HG03025 (cell line): Measurements from ENCODE around the gene HEYL.

Experiments
- ATAC-seq: cut with Tn5 transposase; IDR thresholded peaks from one replicate; pipeline ENCODE4 v1.9.1; 2021; ENCODE audit warnings: mild to moderate bottlenecking, moderate library complexity; ENCODE audit not compliant: unreplicated experiment, low FRiP score

Gene HEYL

DNA sequence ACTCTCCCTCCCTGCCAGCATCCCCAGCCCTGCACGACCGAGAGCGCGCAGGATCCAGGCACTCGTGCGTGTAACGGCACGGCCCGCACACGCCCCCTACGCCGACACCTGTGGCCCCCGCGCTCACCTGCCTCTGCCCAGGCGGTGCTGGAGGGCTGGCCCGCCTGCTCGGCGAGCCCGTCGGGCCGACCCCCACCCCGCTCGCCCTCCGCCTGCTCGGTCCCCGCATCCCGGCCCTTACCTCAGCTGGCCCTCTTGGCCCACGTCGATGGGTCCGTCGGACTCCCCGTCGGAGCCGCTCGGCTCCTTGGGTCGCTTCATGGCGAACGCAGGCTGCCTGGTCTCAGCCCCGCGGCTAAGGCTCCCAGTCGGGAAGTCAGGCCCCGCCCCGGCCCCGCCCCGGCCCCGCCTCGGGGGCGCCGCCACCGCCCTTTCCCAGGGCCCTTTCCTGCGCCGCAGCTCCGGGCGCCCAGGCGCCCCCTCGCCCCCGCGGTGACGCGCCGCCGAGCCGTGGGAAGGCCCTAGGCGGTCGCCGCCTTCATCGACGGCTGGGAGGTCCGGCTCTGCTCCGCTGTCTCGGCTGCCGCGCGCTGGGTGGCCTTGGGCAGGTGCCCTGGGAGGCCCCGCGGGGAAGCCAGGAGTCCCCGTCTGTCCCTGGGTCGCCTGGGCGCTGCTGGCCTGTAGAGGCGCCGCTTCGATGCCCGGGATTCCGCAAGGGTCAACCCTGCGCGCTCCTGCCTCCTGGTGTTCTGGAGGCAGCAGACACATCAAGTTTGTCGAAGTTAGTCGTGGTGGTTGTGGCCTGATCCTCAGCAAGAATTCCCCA lies at the start of gene HEYL:
Gene HEYL (minus strand): TSS at position 339 of the 826 bp plus-strand sequence. CDS start 18 bp downstream, at position 321.
- ATAC-seq: no peak

DNA sequence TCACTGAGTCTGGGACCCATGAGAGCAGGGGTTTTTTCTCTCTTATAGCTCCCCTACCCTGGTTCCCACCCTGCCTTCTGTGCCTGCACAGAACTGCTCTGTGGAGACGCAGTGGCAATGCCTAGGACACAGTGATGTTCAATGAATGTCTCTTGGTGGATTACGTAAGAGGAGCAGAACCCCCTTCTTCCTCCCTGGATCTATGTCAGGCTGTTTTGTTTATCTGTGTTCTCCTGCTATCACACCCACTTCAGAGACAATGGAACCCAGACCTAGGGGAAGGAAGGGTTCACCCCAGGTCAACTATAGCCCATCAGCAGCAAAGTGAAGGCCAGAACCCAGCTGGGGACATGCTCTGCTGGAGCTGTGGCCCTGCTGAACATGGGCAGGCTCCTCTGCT lies 49.8 kb upstream of the HEYL start:
- no peak for ATAC-seq

DNA sequence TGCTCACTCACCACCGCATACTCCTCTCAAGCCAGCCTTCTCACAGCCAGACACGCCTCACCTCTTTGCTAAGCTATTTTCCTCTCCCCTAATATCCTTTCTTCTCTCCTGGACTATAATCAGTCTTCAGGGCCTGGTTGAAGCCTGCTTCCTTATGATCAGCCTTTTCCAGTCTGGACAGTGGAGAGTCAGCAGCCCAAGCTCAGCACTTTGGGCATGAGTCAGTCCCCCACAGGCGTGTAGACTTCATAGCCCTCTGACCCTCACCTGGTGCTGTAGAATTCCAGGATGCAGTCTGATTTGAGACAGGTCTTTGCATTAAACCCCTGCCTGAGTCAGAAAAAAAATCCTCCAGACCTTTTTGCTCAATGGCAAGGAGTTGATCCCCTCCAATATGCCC lies 49.3 kb upstream of the HEYL start:
- ATAC-seq: no peak

DNA sequence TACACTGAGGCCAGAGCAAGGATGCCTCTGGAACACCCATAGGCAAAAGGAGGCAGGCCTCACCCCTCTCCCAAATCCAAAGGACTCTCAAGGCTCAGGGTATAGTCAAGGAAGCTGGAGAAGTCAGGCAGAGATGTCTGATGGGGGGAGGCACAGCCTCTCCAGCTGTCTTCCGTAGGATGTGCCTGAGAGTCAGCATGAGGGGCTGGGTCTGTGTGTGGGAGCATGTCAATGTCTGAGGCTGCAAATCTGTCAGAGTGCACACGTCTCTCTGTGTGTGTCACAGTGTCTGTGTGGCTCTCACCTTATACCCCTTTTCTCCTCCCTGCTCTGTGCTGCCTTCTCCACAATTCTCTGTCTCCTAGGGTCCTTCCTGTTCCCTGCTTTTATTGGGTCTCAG lies 47.8 kb upstream of the HEYL start:
- ATAC-seq: no peak

DNA sequence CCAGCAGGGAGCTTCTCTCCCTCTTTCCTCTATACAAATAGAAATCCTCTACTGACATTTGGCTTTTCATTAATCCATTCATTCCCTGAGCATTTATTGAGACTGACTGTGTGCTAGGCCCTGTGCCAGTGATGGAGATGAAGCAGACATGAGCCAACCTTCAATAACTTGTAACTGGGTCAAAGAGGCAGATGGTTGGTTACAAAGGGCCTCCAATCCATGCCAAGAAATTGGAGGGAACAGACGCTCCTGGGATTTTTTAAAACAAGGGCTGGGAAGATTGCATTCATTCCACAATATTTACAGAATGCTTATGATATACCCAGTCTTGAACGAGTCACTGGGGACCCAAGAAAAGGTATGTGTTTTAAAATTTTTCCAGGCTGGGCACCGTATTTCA lies 45.6 kb upstream of the HEYL start:
- ATAC-seq: no peak

DNA sequence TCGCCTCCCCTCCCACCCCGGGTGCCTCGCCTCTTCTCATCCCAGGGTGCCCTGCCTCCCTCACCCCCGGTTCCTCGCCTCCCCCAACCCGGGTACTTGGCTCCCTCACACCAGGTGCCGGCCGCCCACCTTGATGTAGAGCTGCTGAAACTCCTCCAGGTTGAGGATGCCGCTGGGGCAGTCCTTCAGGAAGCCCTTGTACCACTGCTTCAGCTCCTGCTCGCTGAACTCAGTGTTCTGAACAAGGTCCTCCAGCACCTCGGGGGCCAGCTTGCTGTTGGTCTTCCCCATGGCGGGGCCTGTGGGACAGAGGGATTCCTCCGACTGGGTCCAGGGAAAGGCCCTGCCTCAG lies 44.8 kb upstream of the HEYL start:
- no peak for ATAC-seq

DNA sequence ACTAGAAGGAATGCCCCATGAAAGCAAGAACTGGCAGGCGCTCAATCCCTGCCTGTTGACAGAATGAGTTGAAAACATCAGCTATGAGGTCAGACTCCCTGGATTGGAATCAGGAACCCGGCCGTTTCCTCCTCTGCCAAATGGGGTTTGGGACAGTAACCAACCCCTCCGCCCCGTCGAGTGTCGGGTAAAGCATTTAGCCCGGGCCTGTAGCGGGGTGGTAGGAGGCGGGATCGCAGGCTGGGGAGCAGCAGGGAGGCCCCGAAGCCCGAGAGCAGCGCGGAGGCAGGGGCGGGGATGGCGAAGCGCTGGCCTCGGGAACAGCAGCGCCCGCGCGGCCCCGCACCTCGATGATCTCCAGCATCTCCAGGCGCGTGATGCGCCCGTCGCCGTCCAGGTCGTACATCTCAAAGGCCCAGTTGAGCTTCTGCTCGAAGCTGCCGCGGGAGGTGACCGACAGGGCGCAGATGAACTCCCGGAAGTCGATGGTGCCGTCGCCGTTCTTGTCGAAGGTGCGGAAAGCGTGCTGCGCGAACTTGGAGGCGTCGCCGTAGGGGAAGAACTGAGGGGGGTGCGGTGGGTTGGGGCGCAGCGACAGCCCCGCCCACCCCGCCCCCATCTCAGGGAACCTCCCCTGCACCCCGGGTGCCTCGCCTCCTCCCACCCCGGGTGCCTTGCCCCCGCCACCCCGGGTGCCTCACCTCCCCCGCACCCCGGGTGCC lies 44.3 kb upstream of the HEYL start:
- ATAC-seq: no peak

DNA sequence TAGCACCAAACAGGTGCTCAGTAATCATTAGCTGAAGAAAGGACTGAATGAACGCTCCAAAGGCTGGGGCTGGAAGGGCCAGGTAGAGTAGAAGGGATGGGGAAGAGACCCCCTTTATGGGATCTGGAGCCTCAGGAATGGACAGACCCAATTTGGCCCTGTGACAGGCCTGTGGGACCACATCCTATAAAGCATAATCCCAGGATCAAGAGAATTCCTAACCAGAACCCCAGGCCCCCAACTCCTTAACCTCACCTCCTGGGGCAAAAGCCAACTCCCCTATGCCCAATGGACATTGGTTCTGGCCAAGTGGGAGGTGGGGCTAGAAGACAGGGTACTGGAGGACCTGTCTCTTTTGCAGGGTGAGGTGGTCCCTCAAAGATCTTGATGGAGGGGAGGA lies 42.6 kb upstream of the HEYL start:
- no peak for ATAC-seq

DNA sequence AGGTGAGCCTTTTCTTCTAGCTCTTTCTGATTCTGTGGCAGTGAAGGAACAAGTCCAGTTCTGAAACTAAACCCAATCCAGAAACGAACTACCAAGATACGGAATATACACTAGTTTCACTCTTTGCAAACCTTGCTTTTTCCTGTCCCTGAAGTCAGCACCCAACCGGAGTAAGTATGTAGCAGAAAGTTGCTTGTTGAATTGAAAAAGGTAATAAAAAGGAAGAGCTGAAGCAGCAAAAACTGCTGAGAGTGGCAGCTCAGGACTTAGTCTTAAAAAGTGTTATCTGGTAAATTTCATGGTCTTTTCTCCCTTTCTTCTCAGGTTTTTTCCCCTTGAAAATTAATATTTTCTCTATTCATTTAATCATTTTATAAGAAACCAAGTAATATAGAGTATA lies 41.9 kb upstream of the HEYL start:
- ATAC-seq: no peak

DNA sequence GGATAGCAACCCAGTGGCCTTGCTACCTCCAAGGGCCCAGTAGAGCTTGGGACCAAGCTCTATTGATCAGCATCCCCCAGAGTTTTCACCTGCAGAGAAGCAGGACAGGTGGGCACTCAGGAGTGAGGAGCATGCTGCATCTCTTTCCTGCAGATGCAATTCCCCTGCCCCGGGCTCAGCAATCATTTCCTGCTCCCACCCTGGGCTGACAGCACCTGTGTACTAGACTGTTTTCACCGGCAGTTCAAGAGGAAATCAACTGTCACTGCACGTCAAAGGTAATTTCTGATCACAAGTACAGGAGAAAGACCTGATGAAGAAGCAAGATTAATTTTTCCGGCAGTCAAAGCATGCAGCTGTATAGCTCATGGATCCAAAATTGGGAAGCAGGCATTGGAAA lies 41.3 kb upstream of the HEYL start:
- no peak for ATAC-seq

DNA sequence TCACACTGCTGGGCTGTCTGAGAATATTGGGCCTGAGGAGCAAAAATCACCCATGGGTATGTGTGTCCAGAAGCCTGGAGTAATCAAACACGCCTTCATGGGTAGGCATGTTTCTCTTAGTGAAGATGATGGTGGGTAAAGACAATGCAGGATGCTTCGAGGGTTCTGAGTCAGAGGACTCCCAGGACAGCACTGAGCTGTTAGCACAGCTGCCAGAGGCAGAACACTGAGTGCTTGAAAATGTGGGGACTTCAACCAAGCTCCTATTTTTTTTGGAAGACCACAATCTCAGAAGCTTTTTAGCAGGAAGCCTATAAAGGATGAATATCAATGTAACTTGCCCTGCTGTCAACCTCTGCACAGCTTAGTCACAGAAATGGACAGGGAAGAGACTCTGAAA lies 40.4 kb upstream of the HEYL start:
- no peak for ATAC-seq

DNA sequence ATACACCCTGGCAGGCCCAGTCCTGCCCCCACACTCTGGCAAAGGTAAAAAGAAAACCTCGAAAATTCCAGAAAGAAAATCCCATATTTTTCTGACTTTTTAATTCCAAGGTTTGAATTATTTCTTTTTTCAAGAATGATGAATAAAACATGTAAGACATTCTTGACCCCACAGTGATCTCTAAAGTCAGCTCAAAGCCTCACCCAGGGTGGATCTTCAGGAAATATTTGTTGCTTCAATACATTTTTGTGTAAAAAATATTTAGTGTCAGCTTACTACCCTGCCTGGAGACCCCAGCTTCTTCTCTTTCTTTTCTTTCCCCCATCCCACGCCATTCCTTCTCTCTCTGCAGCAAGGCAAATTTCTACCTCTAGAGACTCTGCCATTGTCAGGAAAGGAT lies 39.4 kb upstream of the HEYL start:
- ATAC-seq: no peak

DNA sequence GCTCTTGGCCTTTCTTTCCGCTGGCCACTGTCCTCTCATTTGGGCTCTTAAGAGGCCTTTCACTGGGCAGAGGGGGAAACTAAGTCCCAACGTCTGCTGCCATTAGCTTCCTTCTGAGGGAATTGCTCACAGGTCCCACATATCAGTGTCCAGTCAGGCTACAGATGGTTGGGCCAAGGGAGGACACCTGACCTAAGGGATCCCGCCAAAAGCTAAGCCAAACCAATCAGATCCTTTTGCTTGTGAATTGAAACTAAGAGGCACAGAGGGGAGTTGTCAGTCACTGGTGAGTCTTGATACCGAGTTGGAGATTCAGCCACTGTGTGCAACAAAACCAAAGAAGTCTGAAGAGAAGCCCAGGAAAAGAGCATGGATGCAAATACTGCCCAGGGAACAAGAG lies 38.2 kb upstream of the HEYL start:
- ATAC-seq: no peak

DNA sequence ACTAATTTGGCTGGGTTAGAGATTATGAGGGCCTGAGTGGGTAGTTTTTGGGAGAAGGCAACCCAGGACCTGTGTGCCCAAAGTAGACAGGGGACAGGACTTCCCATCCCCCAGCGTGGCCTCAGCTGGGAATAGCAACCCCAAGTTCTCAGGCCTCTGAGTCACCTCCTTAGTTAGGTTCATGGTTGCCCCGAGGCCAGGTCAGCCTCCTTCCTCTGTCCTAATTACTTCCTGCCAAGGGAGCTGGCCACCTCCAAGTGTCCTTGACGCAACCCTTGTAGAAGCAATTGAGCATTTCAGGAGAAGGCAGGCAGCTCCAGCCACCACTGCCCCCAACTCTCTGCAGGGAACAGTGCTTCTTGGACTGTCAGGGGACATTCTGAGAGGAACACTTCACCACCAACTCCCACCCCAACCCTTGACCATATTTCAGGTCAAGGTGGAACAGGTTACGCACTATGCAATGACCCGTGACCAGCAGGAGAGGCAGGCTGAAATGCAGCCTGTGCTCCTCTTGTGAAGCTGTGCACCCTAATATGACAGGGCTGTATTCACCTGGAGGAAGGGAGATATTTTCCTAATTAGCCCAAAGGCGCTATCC lies 37.6 kb upstream of the HEYL start:
- no peak for ATAC-seq

DNA sequence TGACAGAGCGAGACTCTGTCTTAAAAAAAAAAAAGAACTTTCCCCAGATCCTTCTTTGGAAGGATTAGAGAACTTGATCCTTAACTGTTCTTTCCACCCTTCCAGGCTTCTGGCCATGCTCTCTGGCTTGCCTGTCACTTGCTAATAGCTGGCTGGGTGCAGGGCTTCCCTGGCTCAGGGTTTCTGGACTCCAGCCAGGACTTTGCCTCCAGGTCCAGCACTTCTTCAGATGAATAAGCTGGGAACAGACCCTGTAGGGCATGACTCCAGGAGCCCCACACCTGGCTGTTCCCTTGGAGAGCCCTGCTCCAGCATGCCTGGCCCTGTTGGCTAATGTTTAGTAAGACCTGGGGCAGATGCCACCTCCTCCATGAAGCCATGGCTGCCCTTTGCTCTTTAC lies 35.8 kb upstream of the HEYL start:
- no peak for ATAC-seq

DNA sequence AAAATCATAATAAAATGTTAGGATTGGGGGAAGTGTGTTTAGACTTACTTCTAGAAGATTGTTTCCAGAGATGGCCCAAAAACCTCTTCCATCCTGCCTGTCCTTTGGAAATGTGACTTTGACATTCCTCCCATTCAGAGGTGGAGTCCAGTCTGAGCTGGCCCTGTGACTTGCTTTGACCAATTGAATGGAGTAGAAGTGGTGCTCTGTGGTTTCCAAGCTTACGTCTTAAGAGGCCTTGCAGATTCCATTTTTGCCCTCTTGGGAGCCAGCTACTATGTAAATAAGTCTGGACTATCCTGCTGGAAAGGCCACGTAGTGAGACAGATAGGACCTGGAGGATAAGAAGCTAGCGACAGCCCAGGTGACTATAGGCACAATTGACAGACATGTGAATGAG lies 33.8 kb upstream of the HEYL start:
- ATAC-seq: no peak

DNA sequence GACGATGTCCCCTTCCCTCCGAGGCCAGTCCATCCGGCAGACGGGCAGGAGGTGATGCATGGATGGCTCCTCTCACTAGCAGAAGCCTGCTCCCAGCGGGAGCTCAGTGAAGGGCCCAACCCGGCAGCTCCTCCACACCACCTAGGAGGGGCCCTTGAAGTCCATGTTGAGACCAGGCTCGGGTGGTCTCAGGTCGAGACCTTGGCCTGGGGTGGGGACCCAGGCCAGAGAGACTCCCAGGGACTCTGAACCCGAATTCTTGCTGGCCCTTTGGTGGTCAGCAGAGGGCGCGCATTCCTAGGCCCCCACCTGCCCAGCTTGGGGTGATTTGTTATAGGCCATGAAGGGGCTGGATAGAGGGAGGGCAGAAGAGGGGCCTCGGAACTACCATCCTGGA lies 33.1 kb upstream of the HEYL start:
- no peak for ATAC-seq

DNA sequence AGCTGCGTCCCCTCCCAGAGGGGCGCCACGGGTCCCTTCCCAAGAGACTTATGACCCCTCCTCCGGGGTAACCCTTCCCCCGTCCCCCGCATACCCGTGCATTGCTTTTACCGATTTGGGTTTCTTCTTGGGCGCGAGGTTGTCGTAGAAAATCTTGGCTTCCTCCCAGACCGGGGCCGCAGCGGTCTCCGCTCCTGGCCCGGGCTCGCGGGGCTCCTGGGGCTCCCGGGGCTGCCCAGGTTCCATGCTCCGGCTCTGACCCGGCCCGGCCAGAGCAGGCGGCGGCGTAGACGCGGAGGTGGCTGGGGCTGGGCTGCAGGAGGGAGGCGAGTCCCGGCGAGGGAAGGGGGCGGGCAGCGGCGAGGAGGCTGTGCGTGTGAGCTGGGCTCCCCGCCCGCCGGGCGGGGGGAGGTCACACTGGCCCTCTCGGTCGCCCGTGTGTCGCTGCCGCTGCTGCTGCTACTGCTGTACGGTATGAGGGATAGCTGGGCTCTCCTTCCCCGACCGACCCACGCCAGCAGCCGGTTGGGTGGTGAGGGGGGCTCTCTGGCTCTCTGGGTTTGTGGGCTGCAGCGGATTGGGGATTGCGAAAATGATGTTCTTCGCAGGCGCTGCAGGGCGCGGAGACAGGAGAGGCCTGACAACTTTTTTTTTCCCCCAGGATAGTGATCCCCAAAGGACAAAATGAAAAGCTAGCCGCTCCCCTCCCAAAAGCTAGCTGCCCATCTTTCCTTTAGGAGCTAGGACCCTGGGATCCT lies 32.5 kb upstream of the HEYL start, which contains the start of gene NT5C1A:
Gene NT5C1A (minus strand): TSS at position 315 of the 758 bp plus-strand sequence. CDS start 69 bp downstream, at position 246.
- ATAC-seq: no peak

DNA sequence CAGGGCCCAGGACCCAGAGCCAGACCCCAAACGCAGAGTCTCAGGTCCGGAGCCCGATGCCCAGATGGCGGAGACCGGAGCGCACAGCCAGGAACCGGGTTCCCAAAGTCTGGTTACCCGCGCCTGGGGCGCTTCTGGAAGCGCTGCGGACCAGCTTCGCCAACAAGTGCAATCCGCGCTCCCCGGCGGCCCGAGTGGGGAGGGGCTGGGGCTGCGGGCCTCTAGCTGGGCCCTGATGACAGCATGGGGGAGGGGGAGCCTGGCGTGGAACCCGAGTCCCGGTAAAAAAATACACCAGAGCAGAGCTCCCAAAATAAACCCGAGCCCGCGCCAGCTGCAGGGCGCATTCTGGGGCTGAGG lies 32.0 kb upstream of the HEYL start:
- ATAC-seq: no peak

DNA sequence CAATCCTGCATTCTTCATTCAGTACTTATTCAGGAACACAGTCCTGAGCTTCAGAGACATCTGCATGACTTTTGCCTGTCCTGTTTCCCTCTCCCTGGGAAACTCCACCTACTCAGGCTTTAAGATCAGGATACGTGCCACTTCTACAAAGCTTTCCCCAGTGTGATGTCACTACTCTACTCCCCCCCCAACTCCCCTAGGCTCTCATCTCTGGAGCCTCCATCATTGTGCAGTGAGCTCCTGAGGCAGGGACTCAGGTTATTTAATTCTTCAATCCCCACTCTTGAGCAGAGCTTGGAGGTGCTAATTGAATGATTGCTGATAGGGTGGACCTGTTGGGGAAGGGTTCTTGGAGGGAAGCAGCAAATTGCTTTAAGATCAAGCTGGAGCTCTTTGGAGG lies 31.2 kb upstream of the HEYL start:
- ATAC-seq: no peak

DNA sequence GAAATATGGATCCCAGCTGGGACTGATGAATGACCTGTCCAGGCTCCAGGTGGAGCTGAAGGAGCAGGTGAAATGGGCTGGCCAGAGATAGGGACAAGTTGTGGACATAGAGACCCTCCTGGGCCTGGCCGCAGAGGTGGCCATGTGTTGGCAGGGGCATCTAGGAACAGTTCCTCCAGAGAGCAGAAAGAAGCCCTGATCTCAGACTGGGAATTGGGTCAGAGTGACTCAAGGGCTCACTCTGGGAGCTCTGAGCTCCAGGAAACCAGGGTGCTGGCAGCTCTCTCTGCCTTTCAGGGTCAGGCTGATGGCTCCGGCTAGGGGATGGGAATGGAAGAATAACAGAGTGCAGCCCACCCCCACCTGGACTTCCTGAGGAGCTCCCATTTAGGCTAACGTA lies 29.5 kb upstream of the HEYL start:
- ATAC-seq: no peak
